Fibroblast of lung (primary cell): ENCODE results near the gene WDR44. TPM values are rescaled to one million over a fixed set of nuclear protein-coding genes. Genes with fewer than 3 reads are reported as not detected.

ENCODE experiments used
- DNase-seq, 2 donors: peaks; one replicate each; pipeline versions ENCODE4 v3.0.0 to v3.0.0-alpha.2; 2010; ENCODE audit warnings: low read depth in 2 of 2
- H2AFZ ChIP-seq: 2 replicates; pipeline ENCODE4 v1.5.1; 2012; ENCODE audit warnings: low read length, control low read depth, inconsistent platforms
- H3K27ac ChIP-seq: 2 replicates; pipeline ENCODE4 v1.5.1; 2011; ENCODE audit warnings: low read length, control low read depth; ENCODE audit not compliant: insufficient read depth
- H3K27me3 ChIP-seq: 2 replicates; pipeline ENCODE4 v1.5.1; 2011; ENCODE audit warnings: mild to moderate bottlenecking, low read length; ENCODE audit not compliant: control insufficient read depth, insufficient read depth
- H3K36me3 ChIP-seq: 2 replicates; pipeline ENCODE4 v1.5.1; 2011; ENCODE audit warnings: low read length; ENCODE audit not compliant: control insufficient read depth, insufficient read depth
- H3K4me1 ChIP-seq: 2 replicates; pipeline ENCODE4 v1.5.1; 2011; ENCODE audit warnings: low read length; ENCODE audit not compliant: control insufficient read depth, insufficient read depth; ENCODE audit errors: extremely low read depth
- H3K4me2 ChIP-seq: 2 replicates; pipeline ENCODE4 v1.5.1; 2011; ENCODE audit warnings: low read length, control low read depth; ENCODE audit not compliant: insufficient read depth; ENCODE audit errors: extremely low read depth
- H3K4me3 ChIP-seq, 4 experiments: fragments of 200-600 bp in 1 of 4; sonication (generic) in 1 of 4; replicated peaks in 1 of 4; 2 replicates each; pipeline ENCODE4 v1.5.1; 2011 to 2016; ENCODE audit warnings: low read length in 4 of 4, low read depth in 3 of 4, mild to moderate bottlenecking in 3 of 4, control low read depth in 2 of 4, inconsistent platforms in 1 of 4, mixed read lengths in 1 of 4; ENCODE audit not compliant: insufficient read depth in 1 of 4; ENCODE audit errors: control extremely low read depth in 1 of 4
- H3K79me2 ChIP-seq: 2 replicates; pipeline ENCODE4 v1.5.1; 2012; ENCODE audit warnings: mild to moderate bottlenecking, low read length, inconsistent platforms; ENCODE audit not compliant: control insufficient read depth, insufficient read depth
- H3K9ac ChIP-seq: 2 replicates; pipeline ENCODE4 v1.5.1; 2011; ENCODE audit warnings: mild to moderate bottlenecking, low read length, control low read depth; ENCODE audit not compliant: insufficient read depth
- H3K9me3 ChIP-seq: 2 replicates; pipeline ENCODE4 v1.5.1; 2012; ENCODE audit warnings: low read depth, low read length; ENCODE audit not compliant: control insufficient read depth, insufficient read depth
- H4K20me1 ChIP-seq: 2 replicates; pipeline ENCODE4 v1.5.1; 2011; ENCODE audit warnings: low read length; ENCODE audit not compliant: control insufficient read depth, insufficient read depth; ENCODE audit errors: extremely low read depth
- CTCF ChIP-seq, 2 donors: IDR thresholded peaks in 1 of 2; conservative IDR thresholded peaks in 1 of 2; 1 replicate in 1 of 2; 2 replicates in 1 of 2; pipeline ENCODE4 v1.5.1; 2011 to 2012; ENCODE audit warnings: low read length in 2 of 2, control low read depth in 1 of 2, inconsistent platforms in 1 of 2, low read depth in 1 of 2, mild to moderate bottlenecking in 1 of 2
- EZH2 ChIP-seq: IDR thresholded peaks from 2 replicates; pipeline ENCODE4 v1.5.1; 2012; ENCODE audit warnings: low read length, control low read depth, mild to moderate bottlenecking; ENCODE audit errors: missing control alignments
- polyA plus RNA-seq, 2 donors: library from polyadenylated mRNA; depleted of rRNA in 1 of 2; stranded (reverse) in 1 of 2; unstranded in 1 of 2; fragments of >200 nt; gene quantifications; 2 replicates each; pipeline ENCODE4 v1.2.1, GENCODE V29; 2011 to 2012; ENCODE audit warnings: missing spikeins in 1 of 2
- total RNA-seq: library from RNA; depleted of rRNA; stranded (reverse); fragments of >200 nt; gene quantifications from 2 replicates; pipeline ENCODE4 v1.2.1, GENCODE V29; 2014

Gene WDR44
- total and polyA plus RNA-seq, 2 donors (not counting 1 experiment from before 2014, with no cell fraction given) = 15.0 to 20.6 TPM

GRCh38 chrX:118498351-118498750, 152.4 kb downstream of the WDR44 start:
- Histone ChIP-seq H3K4me1 (no peaks in the 10 kb centered on the region), H4K20me1 (no peaks in the 10 kb centered on the region), H3K4me2 (peak overlapping the region; percentile 64), H2AFZ (no peak overlapping the region), H3K9ac (no peak overlapping the region), H3K27me3 (no peaks in the 10 kb centered on the region), H3K27ac (no peak overlapping the region), H3K79me2 (peaks cover 34% of the 10 kb centered on the region), H3K9me3 (no peaks in the 10 kb centered on the region), H3K36me3 (no peaks in the 10 kb centered on the region), H3K4me3 (peak overlapping the region in 1 of 4 experiments; percentile 1)
- TF ChIP-seq CTCF (conservative IDR thresholded peaks at IDR 0.05 in 1 of 2, IDR thresholded peaks at IDR 0.05 in 1 of 2; ENCODE audit: low read depth in 1 of 2, low read length in 2 of 2) (no peak), EZH2 (no peak)
- no peak for DNase-seq

GRCh38 chrX:118498755-118499154, 152.8 kb downstream of the WDR44 start:
- DNase-seq = no peak
- peaks cover 37% of the 10 kb centered on the region for H3K79me2 ChIP-seq
- no peaks in the 10 kb centered on the region for H3K27me3 ChIP-seq
- no peaks in the 10 kb centered on the region for H4K20me1 ChIP-seq
- no peaks in the 10 kb centered on the region for H3K36me3 ChIP-seq
- H3K9me3 ChIP-seq = no peaks in the 10 kb centered on the region
- H3K4me3 ChIP-seq = no peak overlapping the region
- TF ChIP-seq CTCF (conservative IDR thresholded peaks at IDR 0.05 in 1 of 2, IDR thresholded peaks at IDR 0.05 in 1 of 2; ENCODE audit: low read depth in 1 of 2, low read length in 2 of 2) (no peak), EZH2 (no peak)
- H3K4me1 ChIP-seq = no peaks in the 10 kb centered on the region
- H3K4me2 ChIP-seq = no peak overlapping the region
- H3K9ac ChIP-seq = no peak overlapping the region
- no peak overlapping the region for H2AFZ ChIP-seq
- H3K27ac ChIP-seq = no peak overlapping the region

- Histone ChIP-seq H2AFZ (no peak overlapping the region), H3K4me2 (no peak overlapping the region), H3K9ac (no peak overlapping the region), H3K27me3 (no peaks in the 10 kb centered on the region), H4K20me1 (no peaks in the 10 kb centered on the region), H3K79me2 (peaks cover 39% of the 10 kb centered on the region), H3K4me3 (peak overlapping the region in 1 of 4 experiments; percentile 10), H3K36me3 (no peaks in the 10 kb centered on the region), H3K9me3 (no peaks in the 10 kb centered on the region), H3K27ac (no peak overlapping the region), H3K4me1 (no peaks in the 10 kb centered on the region)
- TF ChIP-seq EZH2 (no peak), CTCF (conservative IDR thresholded peaks at IDR 0.05 in 1 of 2, IDR thresholded peaks at IDR 0.05 in 1 of 2; ENCODE audit: low read depth in 1 of 2, low read length in 2 of 2) (peak in 1 of 2 donors; percentile 18)
- DNase-seq = no peak
These were observed 153.4 kb downstream of the WDR44 start for GRCh38 chrX:118499295-118499694.

Other genes starting within 250 kb of the WDR44 start
- 8.2 and 22.5 TPM in 2 replicates for gene KLHL13, start 229.3 kb upstream of the WDR44 start, total RNA-seq
- 6.2 and 27.9 TPM in 2 replicates for gene KLHL13, start 229.3 kb upstream of the WDR44 start, polyA plus RNA-seq
- gene DOCK11, start 149.7 kb downstream of the WDR44 start, total RNA-seq = 30.8 and 40.1 TPM in 2 replicates
- gene DOCK11, start 149.7 kb downstream of the WDR44 start, polyA plus RNA-seq = 31.3 and 85.3 TPM in 2 replicates